22Rv1 (cell line): ENCODE data around the gene HIPK4.
A peak's percentile ranks its signal among the peaks of the same experiment; 100 is the strongest.

ENCODE experiments used
- H3K27ac ChIP-seq: fragments of 450-650 bp; 2 replicates; pipeline ENCODE4 v1.5.1; 2017
- ZFX ChIP-seq: fragments of 450-650 bp; IDR thresholded peaks from 2 replicates; pipeline ENCODE4 v1.6.1; 2017; ENCODE audit warnings: antibody characterized with exemption, borderline replicate concordance
- TF ChIP-seq, protein P1 (sequence below): fragments of 450-650 bp; IDR thresholded peaks from 2 replicates; pipeline ENCODE4 v1.5.1; 2017; ENCODE audit warnings: mild to moderate bottlenecking

HIPK4 gene

DNA sequence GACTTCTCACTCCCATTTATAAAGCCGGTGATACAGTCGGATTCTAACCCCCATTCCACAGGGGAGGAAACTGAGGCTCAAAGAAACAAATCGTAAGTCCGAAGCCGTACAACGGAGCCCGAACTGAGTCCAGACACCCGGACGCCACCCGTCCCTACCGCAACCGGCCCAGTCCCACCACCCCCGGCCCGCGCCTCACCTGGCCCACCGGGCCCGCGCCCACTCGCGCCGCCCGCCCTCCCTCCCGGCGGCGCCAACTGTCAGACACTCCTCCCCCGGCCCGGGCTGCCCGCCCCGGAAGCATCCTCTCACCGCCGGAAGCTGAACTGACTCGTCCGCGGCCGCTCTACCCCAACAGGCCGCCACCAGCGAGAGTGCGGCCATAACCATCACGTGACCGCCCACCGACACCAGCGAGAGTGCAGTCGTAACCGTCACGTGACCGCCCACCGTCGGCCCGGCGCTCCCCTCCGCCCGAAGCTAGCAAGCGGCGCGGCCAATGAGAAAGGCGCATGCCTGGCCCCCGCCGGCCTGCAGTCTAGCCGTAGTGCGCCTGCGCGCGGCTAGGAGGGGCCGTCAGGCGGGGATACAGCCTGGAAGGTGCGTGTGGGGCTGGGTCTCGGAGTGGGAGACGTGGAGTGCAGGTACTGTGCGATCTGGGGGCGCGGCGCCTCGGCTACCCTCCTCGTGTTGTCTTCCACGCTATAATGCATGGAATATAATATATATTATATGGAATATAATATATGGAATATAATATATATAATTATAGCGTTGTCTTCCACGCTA lies 41.7 kb downstream of the HIPK4 start, which contains the start of the genes C19orf47 and PLD3:
Gene C19orf47, minus strand, starts transcription at position 273 of the 789 bp plus-strand sequence. CDS start 6,540 bp downstream, outside the sequence.
Gene PLD3, plus strand, starts transcription at position 571 of the 789 bp plus-strand sequence. CDS start 17,789 bp downstream, outside the sequence.
- peak within 1 kb of the TSS; percentile 70 for H3K27ac ChIP-seq

DNA sequence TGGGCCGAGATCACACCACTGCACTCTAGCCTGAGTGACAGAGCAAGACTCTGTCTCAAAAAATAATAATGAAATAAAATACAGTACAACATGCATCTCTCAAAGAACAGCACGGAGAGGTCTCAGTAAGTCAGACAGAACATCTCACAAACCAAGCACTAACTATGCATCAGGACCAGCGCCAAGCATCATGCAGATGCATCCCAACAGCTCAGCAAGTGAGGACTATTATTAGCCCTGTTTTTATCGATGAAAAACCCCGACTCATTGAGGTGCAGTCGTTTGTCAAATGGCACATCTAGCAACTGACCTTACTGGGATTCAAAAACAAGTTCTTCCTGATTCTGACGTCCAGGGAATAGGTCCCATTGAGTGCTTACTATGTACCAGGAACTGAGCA lies 45.6 kb downstream of the HIPK4 start:
- H3K27ac ChIP-seq: no peak overlapping the region
- TF ChIP-seq, protein P1, sequence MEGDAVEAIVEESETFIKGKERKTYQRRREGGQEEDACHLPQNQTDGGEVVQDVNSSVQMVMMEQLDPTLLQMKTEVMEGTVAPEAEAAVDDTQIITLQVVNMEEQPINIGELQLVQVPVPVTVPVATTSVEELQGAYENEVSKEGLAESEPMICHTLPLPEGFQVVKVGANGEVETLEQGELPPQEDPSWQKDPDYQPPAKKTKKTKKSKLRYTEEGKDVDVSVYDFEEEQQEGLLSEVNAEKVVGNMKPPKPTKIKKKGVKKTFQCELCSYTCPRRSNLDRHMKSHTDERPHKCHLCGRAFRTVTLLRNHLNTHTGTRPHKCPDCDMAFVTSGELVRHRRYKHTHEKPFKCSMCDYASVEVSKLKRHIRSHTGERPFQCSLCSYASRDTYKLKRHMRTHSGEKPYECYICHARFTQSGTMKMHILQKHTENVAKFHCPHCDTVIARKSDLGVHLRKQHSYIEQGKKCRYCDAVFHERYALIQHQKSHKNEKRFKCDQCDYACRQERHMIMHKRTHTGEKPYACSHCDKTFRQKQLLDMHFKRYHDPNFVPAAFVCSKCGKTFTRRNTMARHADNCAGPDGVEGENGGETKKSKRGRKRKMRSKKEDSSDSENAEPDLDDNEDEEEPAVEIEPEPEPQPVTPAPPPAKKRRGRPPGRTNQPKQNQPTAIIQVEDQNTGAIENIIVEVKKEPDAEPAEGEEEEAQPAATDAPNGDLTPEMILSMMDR: no peak
- TF ChIP-seq ZFX: no peak

More for the DNA sequence above, 41.7 kb downstream of the HIPK4 start, which contains the start of the genes C19orf47 and PLD3:
- TF ChIP-seq, protein P1: no peak
- TF ChIP-seq ZFX: no peak

DNA sequence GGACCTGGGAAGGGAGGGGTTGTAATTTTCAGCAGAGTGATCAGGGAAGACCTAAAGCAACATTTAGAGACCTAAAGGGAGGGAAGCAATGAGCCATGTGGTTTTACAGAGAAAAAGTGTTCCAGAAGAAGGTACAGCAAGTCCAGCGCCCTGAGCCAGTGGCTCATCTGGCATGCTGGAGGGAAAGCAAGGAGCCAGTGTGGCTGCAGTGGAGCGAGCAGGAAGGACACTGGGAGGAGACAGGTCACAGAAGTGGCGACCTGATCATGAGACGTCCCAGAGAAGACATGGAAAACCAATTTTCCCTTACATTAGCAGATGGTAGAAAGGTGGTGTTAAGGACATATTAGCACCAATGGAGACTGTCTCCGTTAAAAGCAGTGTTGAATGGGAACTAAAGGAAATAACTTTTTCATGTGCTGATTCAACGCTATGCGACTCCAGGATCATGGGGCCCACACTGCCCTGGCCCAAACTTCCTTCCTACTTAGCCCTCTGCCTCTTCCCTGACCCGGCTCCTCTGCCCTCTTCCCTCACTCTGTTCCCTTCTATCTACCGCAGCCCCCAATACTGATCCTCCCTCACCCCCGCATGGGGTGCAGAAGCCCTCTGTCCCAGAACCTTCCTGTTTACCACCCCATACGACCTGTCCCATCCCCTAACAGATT lies 47.2 kb downstream of the HIPK4 start:
- no peak overlapping the region for H3K27ac ChIP-seq
- TF ChIP-seq, protein P1: no peak
- no peak for TF ChIP-seq ZFX

DNA sequence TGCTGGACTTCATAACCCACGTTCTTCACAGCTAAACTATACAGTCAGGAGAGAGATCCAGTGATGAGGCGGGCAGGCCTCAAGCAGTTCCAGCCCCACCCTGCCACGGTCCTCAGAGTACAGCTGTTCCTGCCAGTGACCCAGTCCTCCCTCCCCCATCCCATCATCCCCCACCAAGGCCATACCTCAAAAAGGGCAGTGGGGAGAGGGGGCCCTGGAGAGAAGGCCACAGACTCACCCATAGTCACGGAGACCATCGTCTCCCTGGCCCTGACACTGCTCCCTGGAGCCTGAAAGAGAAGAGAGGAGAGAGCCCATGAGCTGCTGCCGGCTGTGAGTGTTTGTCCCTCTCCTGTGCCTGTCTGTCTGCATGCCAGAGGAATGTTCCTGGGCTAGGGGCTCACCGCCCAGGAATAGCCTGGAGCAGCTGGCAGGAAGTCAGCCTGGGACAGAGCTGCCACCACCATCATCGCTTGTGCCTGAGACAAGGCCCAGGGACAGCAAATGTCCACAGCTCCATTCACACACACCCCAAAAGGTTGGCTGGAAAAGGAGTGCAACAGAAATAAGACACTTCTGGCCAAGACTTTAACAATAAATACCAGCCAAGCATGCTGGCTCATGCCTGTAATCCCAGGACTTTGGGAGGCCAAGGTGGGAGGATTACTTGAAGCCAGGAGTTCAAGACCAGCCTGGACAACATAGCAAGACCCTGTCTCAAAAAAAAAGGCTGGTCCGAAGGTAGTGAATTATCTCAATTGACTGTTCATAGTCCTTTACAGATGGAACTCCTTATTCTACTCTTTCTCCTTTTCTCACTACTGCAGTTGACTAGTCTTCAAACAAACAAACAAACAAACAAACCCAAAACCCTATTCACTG lies 48.1 kb downstream of the HIPK4 start:
- H3K27ac ChIP-seq: no peak overlapping the region
- TF ChIP-seq, protein P1: no peak
- no peak for TF ChIP-seq ZFX

DNA sequence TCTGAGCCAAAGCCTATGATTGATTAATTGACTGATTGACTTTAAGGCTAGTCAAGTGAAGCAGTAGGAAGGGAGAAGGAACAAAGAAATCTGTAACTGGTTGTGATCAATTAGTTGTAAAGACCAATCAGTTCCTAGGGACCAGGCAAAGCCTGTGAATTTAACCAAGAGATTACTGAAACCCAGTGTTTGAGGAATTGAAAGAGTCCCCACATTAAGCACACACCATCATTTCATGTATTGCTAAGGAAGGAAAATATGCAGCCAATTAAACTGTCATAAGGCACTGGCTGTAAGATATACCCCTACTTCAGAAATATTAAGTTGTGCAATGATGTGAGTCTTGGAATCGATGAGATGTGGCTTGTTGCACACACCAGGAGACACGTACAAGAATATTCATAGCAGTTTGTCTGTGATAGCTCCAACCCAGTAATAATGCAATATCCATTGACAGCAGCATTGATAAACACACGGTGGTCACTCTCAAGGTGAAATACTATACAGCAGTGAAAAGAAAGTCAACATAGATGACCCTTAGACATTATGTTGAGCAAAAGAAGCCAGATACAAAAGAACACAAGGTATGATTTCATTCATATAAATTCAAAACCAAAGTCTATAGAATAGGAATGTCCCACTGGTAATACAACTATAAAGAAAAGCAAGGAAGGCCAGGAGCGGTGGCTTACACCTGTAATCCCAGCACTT lies 50.8 kb downstream of the HIPK4 start:
- TF ChIP-seq, protein P1: no peak
- TF ChIP-seq ZFX: no peak
- no peak overlapping the region for H3K27ac ChIP-seq

DNA sequence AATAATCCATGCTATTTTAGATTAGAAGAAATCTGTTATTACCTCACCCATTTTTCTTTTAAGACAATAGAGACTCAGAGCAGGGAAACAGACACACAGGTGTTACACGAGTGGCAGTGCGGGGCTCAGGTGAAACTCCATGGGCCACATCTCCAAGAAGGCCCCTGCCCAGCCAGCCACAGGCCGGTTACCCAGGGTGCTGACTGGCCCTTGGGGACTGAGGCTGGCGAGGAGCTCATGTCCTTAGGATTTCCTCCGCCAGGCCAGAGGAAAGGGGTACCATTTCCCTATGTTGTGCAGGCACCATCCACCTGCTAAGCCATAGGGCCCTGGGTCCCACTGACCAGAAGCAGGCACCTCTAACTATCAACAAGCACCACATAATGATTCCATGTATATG lies 52.4 kb downstream of the HIPK4 start:
- TF ChIP-seq, protein P1: no peak
- TF ChIP-seq ZFX: no peak
- no peak overlapping the region for H3K27ac ChIP-seq
